Left lung (tissue), 10 donors: ENCODE measurements around the gene TCAP. TPM values are rescaled to one million over a fixed set of nuclear protein-coding genes. Genes with fewer than 3 reads are reported as not detected.

Source experiments
- ATAC-seq: fragments of 200-7000 bp; cut with Tn5 transposase; one replicate; pipeline ENCODE4 v1.9.1; 2020; ENCODE audit warnings: moderate library complexity
- DNase-seq, 4 donors: peaks; one replicate each; pipeline ENCODE4 v3.0.0-alpha.2; 2013 to 2020
- H3K27ac ChIP-seq, 2 donors: fragments of 200-600 bp; sonication (generic) in 1 of 2; one replicate each; pipeline versions ENCODE4 v1.5.0 to v1.8.0; 2020 to 2021
- H3K27me3 ChIP-seq, 2 donors: fragments of 200-600 bp; sonication (generic) in 1 of 2; one replicate each; pipeline versions ENCODE4 v1.5.0 to v1.8.0; 2020 to 2021
- H3K36me3 ChIP-seq, 2 donors: fragments of 200-600 bp; sonication (generic) in 1 of 2; one replicate each; pipeline versions ENCODE4 v1.5.0 to v1.8.0; 2020 to 2021
- H3K4me1 ChIP-seq, 2 donors: fragments of 200-600 bp; one replicate each; pipeline ENCODE4 v1.8.0; 2021
- H3K4me3 ChIP-seq, 2 donors: fragments of 200-600 bp; sonication (generic) in 1 of 2; one replicate each; pipeline versions ENCODE4 v1.5.0 to v1.8.0; 2020 to 2021; ENCODE audit warnings: mild to moderate bottlenecking in 1 of 2
- H3K9me3 ChIP-seq, 2 donors: fragments of 200-600 bp; sonication (generic) in 1 of 2; one replicate each; pipeline versions ENCODE4 v1.5.0 to v1.8.0; 2020 to 2021
- intact Hi-C, 2 donors: fragments of 100-400 bp; cut with DNase I; formaldehyde crosslinking; loops; one replicate each; pipeline versions ENCODE4 v1.11.2 to v1.14.2; 2022
- polyA plus RNA-seq, 6 donors: library from polyadenylated mRNA; unstranded; fragments of 120-200 nt; gene quantifications; one replicate each; pipeline ENCODE4 v1.2.1, GENCODE V29; 2013; ENCODE audit not compliant: insufficient read length in 6 of 6
- total RNA-seq, 2 donors: library from RNA; stranded (reverse); fragmentation: NEBNext Ultra II Directional; extraction: Animal tissue kit (Norgen Biotek cat#: 25700); gene quantifications; one replicate each; pipeline ENCODE4 v1.2.1, GENCODE V29; 2021
- TF ChIP-seq, protein P1 (sequence below), 2 donors: fragments of 200-600 bp; sonication (generic) in 1 of 2; IDR thresholded peaks; one replicate each; pipeline versions ENCODE4 v1.5.0 to v1.8.0; 2021; ENCODE audit warnings: antibody characterized with exemption in 2 of 2
- donor health status: DM: no; HTN: yes; CAD: no.
- donor health status: DM: no; HTN: no; CAD: no.

TCAP gene
- total and polyA plus RNA-seq, 8 donors = 1.3 to 2.6 (median 1.8) TPM

DNA sequence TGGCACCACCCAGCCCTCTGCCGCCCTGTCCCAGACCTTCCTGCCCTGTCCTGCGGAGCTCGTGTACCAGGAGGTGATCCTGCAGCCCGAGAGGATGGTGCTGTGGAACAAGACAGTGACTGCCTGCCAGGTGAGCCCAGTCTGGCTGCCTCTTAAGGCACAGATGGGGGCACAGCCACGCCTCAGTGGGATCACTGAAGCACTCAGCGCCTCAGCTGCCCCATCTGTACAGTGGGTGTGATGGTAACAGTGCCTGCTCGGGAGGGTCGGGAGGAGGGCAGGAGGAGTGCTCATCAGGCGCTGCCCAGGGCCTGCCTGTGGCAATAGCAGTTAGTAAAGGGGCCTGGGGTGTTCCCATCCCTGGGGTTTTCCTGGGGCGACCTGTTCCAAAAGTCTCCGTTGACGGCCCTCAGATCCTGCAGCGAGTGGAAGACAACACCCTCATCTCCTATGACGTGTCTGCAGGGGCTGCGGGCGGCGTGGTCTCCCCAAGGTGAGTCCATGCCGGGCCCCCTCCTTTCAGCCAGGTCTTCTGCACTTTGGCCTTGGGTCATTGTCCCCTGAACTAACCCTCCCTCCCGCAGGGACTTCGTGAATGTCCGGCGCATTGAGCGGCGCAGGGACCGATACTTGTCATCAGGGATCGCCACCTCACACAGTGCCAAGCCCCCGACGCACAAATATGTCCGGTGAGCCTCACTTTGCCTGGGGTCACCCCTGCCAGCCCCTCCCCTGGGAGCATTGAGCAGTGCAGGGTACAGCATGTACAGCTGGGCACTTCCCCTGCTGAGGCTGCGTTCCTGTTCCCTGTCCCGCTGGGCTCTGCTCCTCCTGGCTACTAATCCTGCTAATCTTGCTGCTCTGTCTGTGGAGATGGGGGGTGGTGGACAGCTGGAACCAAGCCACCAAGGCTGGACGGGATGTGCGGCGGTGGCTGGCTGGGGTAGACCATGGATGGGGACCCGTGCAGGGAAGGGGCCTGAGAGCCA is 4.5 kb upstream of the TCAP start:
- no peak for ATAC-seq
- Histone ChIP-seq H3K27me3 (peaks cover 0 to 12% of the 10 kb centered on the region in 2 donors), H3K27ac (peak overlapping the region; percentile 54 to 72), H3K36me3 (peaks cover 0 to 71% of the 10 kb centered on the region in 2 donors), H3K4me1 (peaks cover 7 to 73% of the 10 kb centered on the region in 2 donors), H3K4me3 (no peak overlapping the region), H3K9me3 (no peaks in the 10 kb centered on the region)
- no peak for DNase-seq
- intact Hi-C loops = no loop called here
- TF ChIP-seq, protein P1, sequence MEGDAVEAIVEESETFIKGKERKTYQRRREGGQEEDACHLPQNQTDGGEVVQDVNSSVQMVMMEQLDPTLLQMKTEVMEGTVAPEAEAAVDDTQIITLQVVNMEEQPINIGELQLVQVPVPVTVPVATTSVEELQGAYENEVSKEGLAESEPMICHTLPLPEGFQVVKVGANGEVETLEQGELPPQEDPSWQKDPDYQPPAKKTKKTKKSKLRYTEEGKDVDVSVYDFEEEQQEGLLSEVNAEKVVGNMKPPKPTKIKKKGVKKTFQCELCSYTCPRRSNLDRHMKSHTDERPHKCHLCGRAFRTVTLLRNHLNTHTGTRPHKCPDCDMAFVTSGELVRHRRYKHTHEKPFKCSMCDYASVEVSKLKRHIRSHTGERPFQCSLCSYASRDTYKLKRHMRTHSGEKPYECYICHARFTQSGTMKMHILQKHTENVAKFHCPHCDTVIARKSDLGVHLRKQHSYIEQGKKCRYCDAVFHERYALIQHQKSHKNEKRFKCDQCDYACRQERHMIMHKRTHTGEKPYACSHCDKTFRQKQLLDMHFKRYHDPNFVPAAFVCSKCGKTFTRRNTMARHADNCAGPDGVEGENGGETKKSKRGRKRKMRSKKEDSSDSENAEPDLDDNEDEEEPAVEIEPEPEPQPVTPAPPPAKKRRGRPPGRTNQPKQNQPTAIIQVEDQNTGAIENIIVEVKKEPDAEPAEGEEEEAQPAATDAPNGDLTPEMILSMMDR (IDR thresholded peaks at IDR 0.05) = no peak

- Histone ChIP-seq H3K27me3 (peaks cover 4 to 24% of the 10 kb centered on the region in 2 donors), H3K4me3 (no peak overlapping the region), H3K9me3 (no peaks in the 10 kb centered on the region), H3K36me3 (peaks cover 0 to 62% of the 10 kb centered on the region in 2 donors), H3K27ac (peak overlapping the region in 1 of 2 donors; percentile 72), H3K4me1 (peaks cover 7 to 83% of the 10 kb centered on the region in 2 donors)
- TF ChIP-seq, protein P1 (IDR thresholded peaks at IDR 0.05) = no peak
- ATAC-seq = no peak
- DNase-seq = no peak
- intact Hi-C loops = no loop called here
These were observed 3.2 kb upstream of the TCAP start for GRCh38 chr17:39661744-39662541.

- peak; percentile 35 for ATAC-seq
- intact Hi-C loops = no loop called here
- Histone ChIP-seq H3K27me3 (peaks cover 12 to 32% of the 10 kb centered on the region in 2 donors), H3K4me3 (no peak overlapping the region), H3K27ac (peak overlapping the region in 1 of 2 donors; percentile 33), H3K9me3 (no peaks in the 10 kb centered on the region), H3K36me3 (peaks cover 0 to 54% of the 10 kb centered on the region in 2 donors), H3K4me1 (peaks cover 7 to 83% of the 10 kb centered on the region in 2 donors)
- no peak for DNase-seq
- TF ChIP-seq, protein P1 (IDR thresholded peaks at IDR 0.05) = no peak
These were observed 2.4 kb upstream of the TCAP start for GRCh38 chr17:39662551-39663339.

DNA sequence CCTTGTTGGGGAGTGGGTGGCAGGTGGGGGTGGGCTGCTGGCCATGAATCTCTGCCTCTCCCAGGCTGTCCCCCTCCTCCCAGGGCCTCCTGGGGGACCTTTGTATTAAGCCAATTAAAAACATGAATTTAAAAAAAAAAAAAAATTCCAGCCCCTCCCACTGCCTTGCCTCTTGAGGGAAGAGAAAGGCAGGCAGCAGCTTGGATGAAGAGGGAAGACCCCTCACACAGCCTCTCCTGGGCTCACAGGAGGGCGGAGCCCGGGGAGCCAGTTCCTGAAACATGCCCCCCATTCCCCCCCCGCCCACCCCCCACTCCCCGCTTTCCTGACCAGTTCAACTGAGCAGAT is 1.8 kb upstream of the TCAP start:
- TF ChIP-seq, protein P1 (IDR thresholded peaks at IDR 0.05) = no peak
- no peaks in the 10 kb centered on the region for H3K9me3 ChIP-seq
- peaks cover 10 to 86% of the 10 kb centered on the region in 2 donors for H3K4me1 ChIP-seq
- H3K27me3 ChIP-seq = peaks cover 13 to 38% of the 10 kb centered on the region in 2 donors
- no peak overlapping the region for H3K27ac ChIP-seq
- H3K36me3 ChIP-seq = peaks cover 0 to 48% of the 10 kb centered on the region in 2 donors
- no peak for ATAC-seq
- no peak overlapping the region for H3K4me3 ChIP-seq
- intact Hi-C loops = no loop called here
- no peak for DNase-seq
